Ovary (tissue), 3 donors: ENCODE data around the gene GKN1.

Experiments
- POLR2A ChIP-seq: fragments of 450-650 bp; IDR thresholded peaks from one replicate; pipeline ENCODE4 v1.6.1; 2017; ENCODE audit warnings: antibody characterized with exemption, mild to moderate bottlenecking, moderate library complexity
- TF ChIP-seq, protein P1 (sequence below), 3 donors: fragments of 450-650 bp in 2 of 3; fragments of 200-600 bp in 1 of 3; IDR thresholded peaks; one replicate each; pipeline versions ENCODE4 v1.5.1 to v1.8.0; 2016 to 2022; ENCODE audit warnings: antibody characterized with exemption in 3 of 3, mild to moderate bottlenecking in 1 of 3
- donor health status: DM: no; HTN: no; CAD: no.

DNA sequence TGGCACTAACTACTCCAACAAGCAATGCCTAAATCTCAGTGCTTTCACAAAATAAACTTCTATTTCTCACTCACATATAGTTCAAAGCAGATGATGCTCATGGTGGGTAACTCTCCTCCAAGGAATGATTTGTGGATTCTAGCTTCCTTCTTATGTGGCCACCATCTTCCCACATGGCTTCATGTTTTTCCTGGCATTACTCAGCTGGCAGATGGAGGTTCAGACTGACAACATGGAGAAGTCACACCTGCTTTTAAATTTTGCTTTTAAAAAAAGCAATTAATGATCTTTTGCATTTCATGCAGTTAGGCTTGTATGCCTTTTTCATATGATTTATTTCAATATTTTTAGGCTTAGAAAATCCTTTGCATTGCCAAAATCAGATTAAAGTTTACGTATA, 15.4 kb upstream of the GKN1 start:
- TF ChIP-seq, protein P1, sequence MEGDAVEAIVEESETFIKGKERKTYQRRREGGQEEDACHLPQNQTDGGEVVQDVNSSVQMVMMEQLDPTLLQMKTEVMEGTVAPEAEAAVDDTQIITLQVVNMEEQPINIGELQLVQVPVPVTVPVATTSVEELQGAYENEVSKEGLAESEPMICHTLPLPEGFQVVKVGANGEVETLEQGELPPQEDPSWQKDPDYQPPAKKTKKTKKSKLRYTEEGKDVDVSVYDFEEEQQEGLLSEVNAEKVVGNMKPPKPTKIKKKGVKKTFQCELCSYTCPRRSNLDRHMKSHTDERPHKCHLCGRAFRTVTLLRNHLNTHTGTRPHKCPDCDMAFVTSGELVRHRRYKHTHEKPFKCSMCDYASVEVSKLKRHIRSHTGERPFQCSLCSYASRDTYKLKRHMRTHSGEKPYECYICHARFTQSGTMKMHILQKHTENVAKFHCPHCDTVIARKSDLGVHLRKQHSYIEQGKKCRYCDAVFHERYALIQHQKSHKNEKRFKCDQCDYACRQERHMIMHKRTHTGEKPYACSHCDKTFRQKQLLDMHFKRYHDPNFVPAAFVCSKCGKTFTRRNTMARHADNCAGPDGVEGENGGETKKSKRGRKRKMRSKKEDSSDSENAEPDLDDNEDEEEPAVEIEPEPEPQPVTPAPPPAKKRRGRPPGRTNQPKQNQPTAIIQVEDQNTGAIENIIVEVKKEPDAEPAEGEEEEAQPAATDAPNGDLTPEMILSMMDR (IDR thresholded peaks at IDR 0.05) = no peak
- TF ChIP-seq POLR2A = no peak
